Activated CD8-positive, alpha-beta T cell treated with anti-CD3 and anti-CD28 coated beads for 36 hours (primary cell): Measurements from ENCODE around the gene ABCA4. TPM values are rescaled to one million over a fixed set of nuclear protein-coding genes. Genes with fewer than 3 reads are reported as not detected.

Experiments used
- ATAC-seq: fragments of 200-7000 bp; cut with Tn5 transposase; one replicate; pipeline ENCODE4 v1.10.0; 2021; ENCODE audit warnings: mild to moderate bottlenecking, moderate library complexity
- CTCF ChIA-PET: fragments of 350-600 bp; sonication (Branson Sonifier 250); formaldehyde crosslinking; loops from one replicate; lab custom pipeline; 2021; ENCODE audit warnings: antibody characterized with exemption; lab: Charles Lee
- POLR2A ChIA-PET: fragments of 350-600 bp; sonication (Branson Sonifier 250); formaldehyde crosslinking; loops from one replicate; lab custom pipeline; 2021; ENCODE audit warnings: antibody characterized with exemption; lab: Charles Lee
- DNase-seq: peaks from one replicate; pipeline ENCODE4 v3.0.0-alpha.2; 2020
- H3K27ac Mint-ChIP-seq: one replicate; pipeline ENCODE4 v1.8.0; 2021; ENCODE audit warnings: mild to moderate bottlenecking, mixed read lengths
- H3K27me3 Mint-ChIP-seq: one replicate; pipeline ENCODE4 v1.8.0; 2021; ENCODE audit warnings: mixed read lengths
- H3K36me3 Mint-ChIP-seq: one replicate; pipeline ENCODE4 v1.8.0; 2021; ENCODE audit warnings: low read depth, mixed read lengths
- H3K4me1 Mint-ChIP-seq: one replicate; pipeline ENCODE4 v1.8.0; 2021; ENCODE audit warnings: low read depth, mixed read lengths
- H3K4me3 Mint-ChIP-seq: one replicate; pipeline ENCODE4 v1.8.0; 2021; ENCODE audit warnings: mild to moderate bottlenecking, moderate library complexity, mixed read lengths
- H3K9me3 Mint-ChIP-seq: one replicate; pipeline ENCODE4 v1.8.0; 2021; ENCODE audit warnings: mixed read lengths
- intact Hi-C: fragments of 100-400 bp; cut with micrococcal nuclease; formaldehyde crosslinking; loops from one replicate; pipeline ENCODE4 v1.10.0; 2022
- total RNA-seq, 2 experiments: library from RNA; stranded (reverse); gene quantifications; one replicate each; pipeline ENCODE4 v1.2.3, GENCODE V29; 2021
- TF ChIP-seq, protein P1 (sequence below): fragments of 200-600 bp; IDR thresholded peaks from one replicate; pipeline ENCODE4 v1.8.0; 2022; ENCODE audit warnings: antibody characterized with exemption, mild to moderate bottlenecking

ABCA4 gene
- total RNA-seq, 2 experiments from 2014 or later = not detected

DNA sequence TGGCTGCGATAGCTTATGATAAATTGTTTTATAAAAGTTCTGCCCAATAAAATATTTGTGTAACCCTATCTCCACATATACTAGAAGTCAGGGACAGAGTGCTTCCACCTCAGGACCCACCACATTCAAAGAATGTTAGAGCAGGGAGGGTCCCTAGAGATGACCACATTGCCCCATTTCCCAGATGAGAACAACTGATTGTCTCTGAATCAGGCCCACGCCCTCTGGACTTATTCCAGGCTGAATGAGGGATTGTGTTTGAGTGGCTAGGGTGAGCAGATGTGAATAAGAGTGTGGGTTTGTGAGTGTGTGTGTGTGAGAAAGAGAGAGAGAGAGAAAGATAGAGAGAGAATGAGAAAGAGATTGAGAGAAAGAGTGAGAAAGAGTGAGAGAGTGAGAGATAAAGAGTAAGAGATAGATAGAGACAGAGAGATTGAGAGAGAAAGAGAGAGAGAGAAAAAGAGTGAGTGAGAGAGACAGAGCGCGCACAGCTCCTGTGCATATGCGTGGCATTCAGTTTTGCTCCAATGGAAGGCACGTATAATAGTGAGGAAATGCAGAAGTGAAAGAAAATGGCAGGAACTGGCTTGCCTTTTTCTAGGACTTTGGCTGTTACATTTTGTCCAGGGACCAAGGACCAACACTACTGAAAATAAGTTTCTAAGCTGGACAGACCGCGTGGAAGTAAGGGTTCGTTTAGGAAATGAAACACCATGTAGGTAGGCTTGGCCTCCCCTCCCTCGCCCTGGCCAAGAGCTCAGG is 94.1 kb downstream of the ABCA4 start:
- TF ChIP-seq, protein P1, sequence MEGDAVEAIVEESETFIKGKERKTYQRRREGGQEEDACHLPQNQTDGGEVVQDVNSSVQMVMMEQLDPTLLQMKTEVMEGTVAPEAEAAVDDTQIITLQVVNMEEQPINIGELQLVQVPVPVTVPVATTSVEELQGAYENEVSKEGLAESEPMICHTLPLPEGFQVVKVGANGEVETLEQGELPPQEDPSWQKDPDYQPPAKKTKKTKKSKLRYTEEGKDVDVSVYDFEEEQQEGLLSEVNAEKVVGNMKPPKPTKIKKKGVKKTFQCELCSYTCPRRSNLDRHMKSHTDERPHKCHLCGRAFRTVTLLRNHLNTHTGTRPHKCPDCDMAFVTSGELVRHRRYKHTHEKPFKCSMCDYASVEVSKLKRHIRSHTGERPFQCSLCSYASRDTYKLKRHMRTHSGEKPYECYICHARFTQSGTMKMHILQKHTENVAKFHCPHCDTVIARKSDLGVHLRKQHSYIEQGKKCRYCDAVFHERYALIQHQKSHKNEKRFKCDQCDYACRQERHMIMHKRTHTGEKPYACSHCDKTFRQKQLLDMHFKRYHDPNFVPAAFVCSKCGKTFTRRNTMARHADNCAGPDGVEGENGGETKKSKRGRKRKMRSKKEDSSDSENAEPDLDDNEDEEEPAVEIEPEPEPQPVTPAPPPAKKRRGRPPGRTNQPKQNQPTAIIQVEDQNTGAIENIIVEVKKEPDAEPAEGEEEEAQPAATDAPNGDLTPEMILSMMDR = no peak
- Mint-ChIP-seq H3K9me3 (no peaks in the 10 kb centered on the region), H3K27me3 (no peaks in the 10 kb centered on the region), H3K36me3 (no peaks in the 10 kb centered on the region), H3K27ac (no peak overlapping the region), H3K4me3 (no peak overlapping the region), H3K4me1 (no peaks in the 10 kb centered on the region)
- ATAC-seq (no peak), DNase-seq (no peak)
- intact Hi-C loops = no loop called here
- POLR2A ChIA-PET = no interaction called here
- CTCF ChIA-PET = interaction anchor here (0.8 to 4.7 kb wide), 21 partner anchors 9 to 798 kb away, joined by 3 to 61 read pairs (median 4); partner anchors contain the start of gene DNTTIP2

DNA sequence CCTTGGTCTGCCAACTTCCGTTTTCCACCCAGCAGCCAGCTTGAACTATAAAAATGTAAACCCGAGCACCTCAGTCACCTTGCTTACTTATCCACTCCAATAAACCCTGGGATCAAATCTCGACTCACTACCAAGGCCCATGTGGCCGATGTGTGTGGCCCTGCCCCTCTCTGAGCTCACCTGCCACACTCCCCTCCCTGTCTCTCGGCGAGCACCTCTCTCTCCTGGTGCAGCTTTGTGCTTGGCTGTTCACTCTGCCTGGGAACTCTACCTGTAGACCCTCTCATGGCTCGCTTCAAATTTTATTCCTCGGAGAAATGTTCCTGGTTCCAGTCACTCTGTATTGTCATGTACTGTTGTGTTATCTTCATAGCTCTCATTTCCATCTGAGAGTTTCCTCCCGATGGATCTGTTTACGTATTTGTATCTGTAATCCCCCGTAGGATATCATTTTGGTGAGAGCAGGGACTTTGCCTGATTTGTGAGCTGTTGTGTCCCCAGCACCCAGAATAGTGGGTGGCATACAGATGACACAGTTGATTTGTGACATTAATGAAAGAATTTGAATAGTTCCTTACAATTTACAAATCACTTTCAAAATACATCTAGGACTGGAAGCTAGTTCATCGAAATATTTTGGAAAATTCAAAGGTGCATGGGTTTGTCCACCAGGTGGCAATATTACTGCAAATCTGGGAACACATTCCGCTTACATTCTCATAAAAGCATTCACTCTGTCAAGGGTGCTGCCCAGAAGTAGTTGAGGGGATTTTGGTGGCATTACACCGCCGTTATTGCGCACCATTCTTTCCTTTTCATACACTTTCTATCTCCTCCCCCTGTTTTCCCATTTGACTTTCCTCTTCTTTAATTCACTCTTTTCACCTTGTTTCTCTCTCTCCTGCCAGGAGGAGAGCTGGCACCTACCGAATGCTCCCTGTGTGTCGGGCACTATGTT is 95.3 kb downstream of the ABCA4 start:
- TF ChIP-seq, protein P1 = peak; percentile 62
- Mint-ChIP-seq H3K9me3 (no peaks in the 10 kb centered on the region), H3K27ac (no peak overlapping the region), H3K27me3 (no peaks in the 10 kb centered on the region), H3K4me1 (no peaks in the 10 kb centered on the region), H3K4me3 (no peak overlapping the region), H3K36me3 (no peaks in the 10 kb centered on the region)
- POLR2A ChIA-PET = interaction anchor here (0.6 kb wide), 1 partner anchor 219 kb away, joined by 3 read pairs; no protein-coding TSS in a partner anchor
- DNase-seq = no peak
- ATAC-seq = no peak
- CTCF ChIA-PET = interaction anchor here (0.8 to 4.7 kb wide), 24 partner anchors 8 to 799 kb away, joined by 3 to 61 read pairs (median 4); partner anchors contain the start of gene DNTTIP2
- intact Hi-C loops = no loop called here

DNA sequence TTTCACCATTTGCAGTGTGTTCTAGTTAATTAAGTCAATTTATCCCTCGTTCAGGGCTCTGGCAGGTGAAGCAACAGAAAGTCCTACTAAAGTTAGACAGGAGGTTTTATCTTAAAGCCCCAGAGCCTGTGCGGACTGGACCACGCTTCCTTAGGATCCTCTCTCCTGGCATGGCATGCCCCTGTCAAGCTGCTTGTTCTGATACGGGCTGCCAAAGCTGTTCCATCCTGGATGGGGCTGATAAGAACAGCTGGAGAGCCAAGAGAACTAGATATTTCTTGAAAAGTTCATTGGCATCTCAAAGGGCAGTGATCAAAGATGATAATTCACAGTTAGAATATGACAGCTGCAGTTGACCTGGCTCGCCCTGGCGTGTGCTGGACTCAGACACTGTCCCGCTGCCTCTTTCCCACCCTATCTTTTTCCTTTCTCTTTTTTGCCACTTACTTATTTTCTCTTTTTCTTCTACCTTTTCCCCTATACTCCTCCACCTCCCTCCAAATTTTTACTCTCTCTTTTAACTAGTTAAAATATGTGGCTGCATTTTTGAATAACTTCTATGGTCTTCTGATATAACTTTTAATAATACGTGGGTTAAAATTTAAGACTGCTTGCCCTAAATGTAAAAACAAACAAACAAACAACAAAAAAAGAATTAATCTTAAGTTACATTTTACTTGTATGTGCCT is 96.7 kb downstream of the ABCA4 start:
- Mint-ChIP-seq H3K4me1 (no peaks in the 10 kb centered on the region), H3K27me3 (no peaks in the 10 kb centered on the region), H3K27ac (no peak overlapping the region), H3K4me3 (no peak overlapping the region), H3K9me3 (no peaks in the 10 kb centered on the region), H3K36me3 (no peaks in the 10 kb centered on the region)
- TF ChIP-seq, protein P1 = no peak
- ChIA-PET POLR2A (no interaction called here), CTCF (interaction anchor here (1.0 to 4.7 kb wide), 2 partner anchors 13 to 312 kb away, joined by 3 to 61 read pairs; no protein-coding TSS in a partner anchor)
- DNase-seq = no peak
- ATAC-seq = no peak
- intact Hi-C loops = no loop called here

DNA sequence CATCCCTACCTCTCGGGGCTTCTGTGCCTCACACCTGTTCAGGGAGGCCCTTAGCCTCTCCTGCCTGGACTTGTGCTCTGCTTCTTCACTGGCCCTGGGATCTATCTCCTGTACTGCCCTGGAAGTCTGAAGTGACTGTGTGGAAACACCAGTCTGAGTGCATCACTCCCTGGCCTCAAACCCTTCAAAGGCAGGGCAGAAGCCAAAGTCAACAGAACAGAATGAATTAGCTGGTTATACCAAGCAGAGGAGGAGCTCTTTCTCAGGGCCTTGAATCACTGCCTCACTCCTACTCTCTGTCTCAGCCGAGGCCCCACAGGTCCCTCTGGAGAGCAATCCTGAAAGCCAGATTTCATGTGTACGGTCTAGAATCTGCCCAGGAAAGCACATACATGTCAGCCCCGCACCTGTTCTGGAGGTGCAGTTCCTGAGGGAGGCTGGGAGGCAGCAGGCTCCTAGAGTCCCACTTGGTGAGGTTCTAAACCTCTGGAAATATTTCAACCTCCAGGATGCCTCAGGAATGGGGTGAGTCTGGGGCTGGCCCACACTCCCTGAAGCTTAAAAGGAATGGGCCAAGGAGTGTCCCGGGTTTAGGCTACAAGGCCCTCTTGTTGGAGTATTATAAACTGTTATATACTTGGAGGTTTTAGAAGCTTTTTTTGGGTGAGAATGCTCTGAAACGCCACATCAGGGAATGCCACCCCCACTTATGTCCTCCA is 98.3 kb downstream of the ABCA4 start:
- POLR2A ChIA-PET = no interaction called here
- Mint-ChIP-seq H3K9me3 (no peaks in the 10 kb centered on the region), H3K27me3 (no peaks in the 10 kb centered on the region), H3K36me3 (no peaks in the 10 kb centered on the region), H3K4me1 (peaks cover 2% of the 10 kb centered on the region), H3K27ac (no peak overlapping the region), H3K4me3 (no peak overlapping the region)
- no peak for DNase-seq
- no peak for ATAC-seq
- intact Hi-C loops = no loop called here
- CTCF ChIA-PET = interaction anchor here (3.7 kb wide), 1 partner anchor 17 kb away, joined by 17 read pairs; no protein-coding TSS in a partner anchor
- TF ChIP-seq, protein P1 = no peak
